SKM-1 treated with dmso at 0.1 percent for 144 hours (cell line): ENCODE measurements around the gene LAP3.

Source experiments
- DNase-seq: peaks from one replicate; lab custom pipeline; 2025; ENCODE audit not compliant: unreplicated experiment; lab: John Stamatoyannopoulos, UW

LAP3 gene

DNA sequence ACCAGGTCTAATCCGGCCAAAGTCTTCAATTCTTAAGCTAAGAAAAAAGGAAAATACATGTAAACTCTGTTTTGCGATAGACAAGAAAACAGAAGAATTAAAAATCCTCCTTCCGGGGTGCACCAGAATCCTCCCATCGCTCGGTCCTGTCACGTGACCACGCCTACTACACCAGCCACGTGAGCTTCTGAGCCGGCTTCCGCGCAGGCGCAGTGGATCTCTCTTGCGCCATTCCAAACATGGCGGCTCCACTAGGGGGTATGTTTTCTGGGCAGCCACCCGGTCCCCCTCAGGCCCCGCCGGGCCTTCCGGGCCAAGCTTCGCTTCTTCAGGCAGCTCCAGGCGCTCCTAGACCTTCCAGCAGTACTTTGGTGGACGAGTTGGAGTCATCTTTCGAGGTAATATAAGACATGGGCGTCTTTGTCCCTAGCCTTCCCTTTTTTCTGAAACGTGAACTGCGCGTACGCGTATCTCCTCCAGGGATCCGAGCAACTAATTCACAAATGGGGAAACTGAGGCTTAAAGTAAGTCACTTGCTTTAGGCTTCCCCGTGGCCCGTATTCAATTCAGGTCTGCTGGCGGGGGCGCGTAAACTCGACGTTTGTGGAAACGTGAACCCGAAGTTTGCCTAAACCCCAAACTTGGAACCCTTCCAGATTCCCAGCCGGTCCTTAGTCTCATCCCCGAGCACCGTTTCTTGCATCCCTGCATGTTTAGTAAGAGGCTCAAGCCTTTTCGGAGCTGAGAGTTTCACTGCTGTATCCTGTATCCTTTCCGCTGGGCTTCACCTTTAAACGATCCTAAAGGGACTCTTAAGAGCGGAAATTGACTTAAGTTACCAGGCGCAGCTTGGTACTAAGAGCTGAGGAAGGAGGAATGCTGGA, 37.7 kb downstream of the LAP3 start, which contains the start of gene MED28:
MED28 (plus strand) TSS at position 226 of the 884 bp plus-strand sequence; CDS start at position 240, 14 bp downstream.
- peak; percentile 88 for DNase-seq

DNA sequence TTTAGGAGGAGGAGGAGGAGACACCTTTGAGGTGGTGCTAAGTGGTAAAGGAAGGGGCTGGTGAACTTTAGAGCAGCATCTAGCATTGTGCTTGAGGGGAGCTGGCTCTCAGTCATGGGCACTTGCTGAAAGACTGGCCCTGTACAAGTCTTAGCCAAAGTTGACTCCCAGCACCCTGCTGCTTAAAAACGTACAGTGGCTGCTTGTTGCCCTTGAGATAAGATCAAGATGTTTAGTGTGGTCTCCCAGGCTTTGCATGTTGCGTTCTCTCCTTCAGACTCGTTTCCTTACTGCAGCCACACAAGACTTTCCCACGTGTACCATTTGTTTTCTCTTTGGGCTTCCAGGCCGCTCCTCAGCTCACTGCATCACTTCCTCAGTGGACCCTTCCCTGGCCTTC, 39.3 kb downstream of the LAP3 start:
- no peak for DNase-seq

DNA sequence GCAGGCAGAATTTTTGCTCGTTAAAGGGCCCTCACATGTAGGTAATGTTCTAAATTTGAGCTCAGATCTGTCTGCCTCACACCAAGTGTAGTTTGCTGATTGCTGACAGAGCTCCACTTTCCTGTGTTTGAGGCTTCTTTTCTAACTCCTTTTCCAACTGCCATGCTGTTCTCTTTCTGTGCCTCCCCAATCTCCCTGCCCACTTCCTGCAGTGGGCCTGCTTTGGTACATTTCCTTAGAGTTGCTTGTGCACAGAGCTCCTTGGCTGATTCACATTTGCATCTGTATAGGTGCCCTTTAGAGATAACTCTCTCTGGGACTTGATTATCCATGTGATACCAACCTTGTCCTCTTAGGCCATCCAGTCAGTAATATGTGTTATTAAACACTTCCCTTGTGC, 41.9 kb downstream of the LAP3 start:
- no peak for DNase-seq

DNA sequence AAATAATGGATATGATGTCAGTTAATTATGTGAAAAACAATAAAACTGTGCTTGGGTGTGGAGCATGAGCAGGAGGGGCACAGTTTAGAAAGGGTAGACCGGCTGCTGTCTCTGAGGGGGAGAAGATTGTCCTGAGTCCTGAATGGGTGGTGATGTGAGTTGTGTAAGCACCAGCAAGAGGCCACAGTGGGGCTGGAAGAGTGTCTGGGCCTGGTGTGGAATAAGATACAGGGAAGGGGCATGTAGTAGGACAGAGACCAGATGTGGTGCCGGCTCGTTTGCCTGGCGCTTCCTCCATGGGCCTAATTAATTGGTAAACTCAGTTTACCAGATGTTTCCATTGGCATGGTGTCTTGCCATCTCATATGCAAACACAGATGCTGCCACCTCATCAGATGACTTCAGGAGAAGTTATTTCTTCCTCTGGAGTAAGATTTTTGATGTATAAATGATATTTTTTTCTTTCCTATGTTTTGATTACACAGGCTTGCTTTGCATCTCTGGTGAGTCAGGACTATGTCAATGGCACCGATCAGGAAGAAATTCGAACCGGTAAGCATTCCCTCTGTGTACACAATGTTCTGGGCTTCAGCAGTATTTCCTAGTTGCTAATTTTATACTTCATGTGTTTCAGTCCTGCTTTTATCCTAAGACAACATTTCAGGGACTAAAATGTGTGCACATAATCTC, 42.6 kb downstream of the LAP3 start:
- no peak for DNase-seq

DNA sequence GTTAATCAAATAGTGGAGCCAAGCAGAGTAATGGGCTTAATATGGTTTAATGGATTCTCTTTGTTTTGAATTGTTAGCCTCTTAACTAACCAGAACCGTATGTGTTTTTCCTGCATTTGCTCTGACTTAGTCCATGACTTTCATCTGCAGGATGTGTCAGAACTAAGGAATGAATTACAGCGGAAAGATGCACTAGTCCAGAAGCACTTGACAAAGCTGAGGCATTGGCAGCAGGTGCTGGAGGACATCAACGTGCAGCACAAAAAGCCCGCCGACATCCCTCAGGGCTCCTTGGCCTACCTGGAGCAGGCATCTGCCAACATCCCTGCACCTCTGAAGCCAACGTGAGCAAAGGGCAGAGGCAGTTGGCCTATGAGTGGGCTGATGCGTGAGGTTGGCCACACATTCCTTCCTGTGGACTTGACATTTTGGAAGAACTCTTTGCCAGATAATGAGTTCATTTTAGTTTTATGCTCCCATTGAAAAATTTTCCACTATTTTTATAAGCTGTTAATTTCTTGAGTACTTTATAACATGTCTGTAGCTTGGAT, 46.5 kb downstream of the LAP3 start:
- no peak for DNase-seq

DNA sequence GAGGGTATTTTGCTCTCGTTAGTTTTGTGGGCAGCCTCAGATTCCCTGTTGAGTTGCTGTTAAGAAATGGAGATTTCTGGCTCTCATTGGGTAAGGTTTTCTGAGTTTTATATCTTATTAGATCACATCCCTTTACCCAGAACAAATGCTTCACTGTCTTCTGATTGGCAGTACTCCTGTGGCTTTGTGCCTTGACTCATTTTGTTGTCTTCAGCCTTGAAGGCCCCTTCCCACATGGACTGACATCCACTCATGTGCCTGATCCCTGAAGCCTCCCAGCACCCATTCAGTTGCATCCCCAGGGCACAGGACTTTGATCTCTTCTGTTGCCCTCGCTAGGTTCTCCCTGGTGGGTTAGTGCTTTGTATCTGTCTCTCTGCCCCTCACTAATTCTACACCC, 47.8 kb downstream of the LAP3 start:
- no peak for DNase-seq

DNA sequence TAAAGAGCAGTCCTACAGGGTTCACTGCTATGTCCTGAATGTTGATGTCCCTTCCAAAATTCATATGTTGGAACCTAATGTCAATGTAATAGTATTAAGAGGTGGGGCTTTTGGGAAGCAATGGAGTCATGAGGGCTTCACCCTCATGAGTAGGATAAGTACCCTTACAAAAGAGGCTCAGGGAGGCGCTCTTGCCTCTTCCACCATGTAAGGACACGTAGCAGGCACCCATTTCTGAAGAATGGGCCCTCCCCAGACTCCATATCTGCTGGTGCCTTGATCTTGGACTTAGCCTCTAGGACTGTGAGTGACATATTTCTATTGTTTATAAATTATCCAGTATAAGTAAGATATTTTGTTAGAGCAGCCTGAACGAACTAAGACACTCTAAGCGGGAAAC, 53.2 kb downstream of the LAP3 start:
- DNase-seq, result no peak

DNA sequence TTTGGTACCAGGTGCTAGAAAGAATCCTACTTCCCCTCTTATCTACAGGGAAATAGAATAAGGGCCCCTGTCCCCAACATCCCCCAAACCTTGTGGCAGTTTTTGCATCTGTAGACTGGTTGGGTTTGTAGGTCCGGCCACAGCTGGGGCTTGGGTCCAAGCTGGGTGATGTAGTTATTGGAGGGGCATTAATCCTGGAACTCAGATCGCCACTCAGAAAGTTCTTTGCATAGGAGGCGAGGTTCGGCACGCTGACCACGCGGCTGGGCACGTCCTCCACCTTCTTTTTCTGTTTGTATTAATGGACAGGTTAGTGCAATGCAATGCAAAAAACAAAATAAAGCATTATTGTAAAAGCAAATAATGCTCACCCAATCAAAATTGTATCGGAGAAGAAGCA, 56.6 kb downstream of the LAP3 start:
- no peak for DNase-seq

DNA sequence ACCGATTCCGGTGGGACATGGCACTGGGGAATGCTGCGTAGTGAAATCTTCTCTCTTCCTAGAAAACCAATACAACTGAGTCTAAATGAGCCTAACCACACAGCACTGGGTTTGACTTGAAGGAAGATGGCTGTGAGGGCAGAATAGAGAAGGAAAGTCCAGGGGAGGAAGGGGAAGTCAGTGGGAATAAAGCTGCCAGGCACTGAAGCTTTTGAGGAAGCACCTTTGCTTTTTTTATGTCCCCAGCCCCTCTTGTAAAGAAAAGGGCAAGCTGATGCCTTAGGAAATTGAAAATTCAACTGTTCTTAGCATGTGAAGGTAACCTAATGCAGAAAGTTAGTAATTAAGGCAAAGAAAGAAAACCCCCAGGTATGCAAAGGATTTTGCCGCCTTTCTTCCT, 58.1 kb downstream of the LAP3 start:
- DNase-seq, result peak; percentile 16

DNA sequence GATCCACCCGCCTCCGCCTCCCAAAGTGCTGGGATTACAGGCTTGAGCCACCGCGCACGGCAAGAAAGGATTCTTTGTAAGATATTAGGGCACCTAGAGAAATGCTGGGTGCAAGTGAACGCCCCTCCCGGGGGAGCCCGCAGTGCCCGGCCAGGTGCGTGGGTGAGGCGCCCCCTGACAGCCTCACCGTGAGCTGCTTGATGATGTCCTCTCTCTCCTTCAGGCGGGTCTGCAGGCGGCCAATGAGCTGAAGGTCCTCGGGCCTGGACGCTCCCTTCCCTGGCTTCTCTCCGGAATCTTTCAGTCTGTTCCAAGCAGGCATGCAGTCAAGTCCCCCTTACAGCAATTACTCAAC, 59.3 kb downstream of the LAP3 start:
- DNase-seq, result no peak

DNA sequence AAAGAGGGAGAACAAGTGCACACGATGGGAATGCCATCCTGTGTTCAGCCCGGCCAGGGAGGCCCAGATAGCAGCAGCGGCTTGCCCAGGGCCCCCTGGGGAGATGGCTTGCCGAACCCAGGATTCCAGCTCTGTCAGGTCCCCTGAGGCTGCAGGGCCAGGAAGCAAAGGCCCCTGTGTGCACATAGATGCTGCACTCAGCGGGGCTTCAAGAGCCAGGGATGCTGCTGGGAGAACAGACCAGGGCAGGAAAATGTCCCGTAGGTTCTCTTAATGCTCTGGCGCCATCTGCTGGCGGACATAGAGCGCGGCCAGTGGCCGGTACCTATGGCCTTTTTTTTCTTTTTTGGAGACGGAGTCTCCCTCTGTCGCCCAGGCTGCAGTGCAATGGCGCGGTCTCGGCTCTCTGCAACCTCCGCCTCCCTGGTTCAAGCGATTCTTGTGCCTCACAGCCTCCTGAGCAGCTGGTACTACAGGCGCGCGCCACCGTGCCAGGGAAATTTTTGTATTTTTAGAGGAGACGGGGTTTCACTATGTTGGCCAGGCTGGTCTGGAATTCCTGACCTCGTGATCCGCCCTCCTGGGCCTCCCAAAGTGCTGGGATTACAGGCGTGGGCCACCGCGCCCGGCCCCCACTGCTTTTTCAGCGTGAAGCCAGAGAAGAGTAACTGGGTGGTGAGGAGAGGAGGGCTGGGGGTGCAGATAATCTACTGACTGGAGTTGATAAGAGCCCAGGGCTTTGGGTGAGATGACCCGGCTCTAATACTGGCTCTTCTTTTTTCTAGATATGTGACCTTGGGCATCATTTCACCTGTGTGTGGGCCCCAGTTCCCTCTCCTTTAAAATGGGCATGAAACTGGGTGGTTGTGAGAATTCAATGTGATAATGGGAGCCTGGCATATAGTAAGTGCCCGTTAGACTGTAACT, 60.0 kb downstream of the LAP3 start:
- DNase-seq, result peak; percentile 60

DNA sequence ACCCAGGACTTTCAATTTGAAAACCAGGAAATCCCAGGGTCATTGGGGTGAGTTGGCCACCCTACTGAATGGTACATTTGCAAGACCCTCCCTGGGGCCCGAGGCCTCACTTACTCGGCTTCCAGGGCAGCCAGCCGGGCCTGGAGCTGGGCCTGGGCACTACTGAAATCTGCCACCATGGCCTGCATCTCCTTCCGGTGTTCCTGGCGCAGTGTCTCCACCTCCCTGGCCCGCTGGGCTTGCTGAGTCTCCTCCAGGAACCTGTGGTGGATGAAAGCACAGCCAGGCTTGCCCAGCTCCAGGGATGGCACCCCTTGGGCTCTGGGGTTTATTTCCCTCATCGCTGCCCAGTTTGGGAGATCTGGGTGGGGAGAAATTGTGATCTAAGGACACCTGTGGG, 62.1 kb downstream of the LAP3 start:
- no peak for DNase-seq

DNA sequence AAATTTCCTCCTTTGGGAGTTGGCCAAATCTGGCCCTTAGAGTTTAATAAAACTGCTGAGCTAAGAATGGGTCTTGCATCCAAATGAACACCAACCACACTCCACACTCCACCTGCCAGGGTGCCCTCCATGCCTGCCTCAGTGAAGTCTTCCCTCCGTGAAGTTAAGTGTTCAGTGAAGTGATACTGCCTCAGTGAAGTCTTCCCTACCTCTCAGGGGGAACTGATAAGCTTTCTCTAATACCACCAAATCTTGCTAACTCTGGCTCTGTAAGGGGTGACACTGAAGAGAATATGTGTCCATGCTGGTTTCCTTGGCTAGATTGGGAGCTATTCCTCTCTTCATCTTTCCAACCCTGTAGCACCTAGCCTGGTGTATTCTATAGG, 65.4 kb downstream of the LAP3 start:
- DNase-seq, result no peak

DNA sequence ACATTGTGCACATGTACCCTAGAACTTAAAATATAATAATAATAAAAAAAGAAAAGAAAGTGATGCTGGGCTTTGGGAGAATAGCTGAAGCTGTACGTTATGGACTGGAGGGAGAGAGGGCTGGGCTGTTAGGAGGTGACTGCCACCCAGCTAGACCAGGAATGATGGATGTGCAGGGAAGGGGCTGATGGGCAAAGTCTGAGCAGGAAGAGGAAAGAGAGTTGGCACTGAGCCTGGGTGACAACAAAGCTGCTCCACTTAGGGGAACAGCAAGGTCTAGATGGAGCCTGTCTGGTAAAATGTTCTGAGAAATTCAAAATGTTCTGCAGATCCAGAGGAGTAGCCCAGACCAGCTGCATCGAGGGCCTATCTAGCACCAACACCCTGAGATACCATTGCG, 69.7 kb downstream of the LAP3 start:
- no peak for DNase-seq

DNA sequence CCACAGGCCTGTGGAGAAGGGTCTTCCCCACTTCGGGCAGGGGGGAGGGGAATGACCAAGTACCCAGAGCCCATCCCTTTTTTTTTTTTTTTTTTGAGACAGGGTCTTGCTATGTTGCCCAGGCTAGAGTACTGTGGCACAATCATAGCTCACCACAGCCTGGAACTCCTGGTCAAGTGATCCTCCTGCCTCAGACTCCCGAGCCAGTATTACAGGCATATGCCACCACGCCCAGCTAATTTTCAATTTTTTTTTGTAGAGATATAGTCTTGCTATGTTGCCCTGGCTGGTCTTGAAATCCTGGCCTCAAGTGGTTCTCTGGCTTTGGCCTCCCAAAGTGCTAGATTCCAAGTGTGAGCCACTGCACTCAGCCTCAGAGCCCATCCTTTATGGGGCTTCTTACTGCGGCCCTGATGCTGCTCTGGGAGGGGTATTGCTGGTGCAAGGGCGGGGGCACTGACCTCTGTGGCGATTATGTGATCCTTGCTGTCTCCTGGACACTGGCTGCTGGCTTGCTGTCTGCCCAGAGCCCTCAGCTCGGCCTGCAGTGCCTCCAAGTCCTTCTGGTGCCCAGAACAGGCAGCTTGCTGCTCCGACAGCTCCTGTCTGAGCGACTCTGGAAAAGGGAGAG, 70.3 kb downstream of the LAP3 start:
- DNase-seq, result no peak

DNA sequence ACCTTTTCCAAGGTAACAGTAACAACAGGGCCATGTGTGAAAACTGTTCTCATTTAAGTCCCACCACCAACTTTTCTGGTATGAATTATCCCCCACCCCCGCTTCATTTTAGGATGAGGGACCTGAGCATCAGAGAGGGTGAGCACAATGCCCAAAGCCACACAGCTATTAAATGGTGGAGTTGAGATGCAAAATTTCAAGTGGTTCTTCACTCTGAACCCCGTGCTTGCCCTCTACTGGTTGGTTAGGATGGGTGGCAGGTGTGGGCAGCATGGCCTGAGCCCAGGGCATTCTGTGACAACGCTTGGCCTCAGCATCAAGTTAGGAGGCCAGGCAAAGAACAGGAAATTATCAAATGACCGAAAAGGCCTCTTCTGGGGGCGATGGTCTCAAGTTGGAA, 70.9 kb downstream of the LAP3 start:
- no peak for DNase-seq

DNA sequence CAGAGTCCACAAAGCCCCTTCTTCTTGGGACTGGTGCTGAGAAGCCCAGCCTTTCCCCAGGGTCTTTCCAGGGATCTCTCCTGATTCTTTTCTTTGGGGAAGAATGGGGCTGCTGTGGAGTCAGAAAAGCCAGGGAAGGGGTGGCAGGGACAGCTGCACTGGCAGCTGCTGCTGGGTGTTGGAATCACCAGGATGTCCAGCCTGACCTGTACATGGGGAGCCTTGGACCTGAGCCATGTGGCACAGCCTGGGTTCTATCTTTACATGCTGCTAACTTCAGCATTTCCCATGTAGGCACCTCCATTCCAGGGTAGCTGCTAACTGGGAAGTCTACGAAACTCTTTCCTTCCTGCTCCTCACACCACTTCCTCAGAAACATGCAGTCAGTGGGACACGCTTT, 73.4 kb downstream of the LAP3 start:
- no peak for DNase-seq

DNA sequence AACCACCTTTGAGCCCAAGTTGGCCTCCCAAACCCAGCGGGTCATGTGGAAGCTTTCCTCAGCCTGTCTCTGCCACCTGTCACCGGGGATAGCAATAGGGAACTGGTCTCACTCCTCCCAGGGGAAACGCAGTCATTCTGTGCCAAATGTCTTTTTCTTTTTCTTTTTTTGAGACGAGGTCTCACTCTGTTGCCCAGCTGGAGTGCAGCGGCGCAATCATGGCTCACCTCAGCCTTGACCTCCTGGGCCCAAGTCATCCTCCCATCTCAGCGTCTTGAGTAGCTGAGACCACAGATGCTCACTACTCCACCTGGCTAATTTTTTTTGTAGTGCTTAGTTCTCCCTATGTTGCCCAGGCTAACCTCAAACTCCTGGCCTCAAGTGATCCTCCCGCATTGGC, 77.7 kb downstream of the LAP3 start:
- DNase-seq, result no peak

DNA sequence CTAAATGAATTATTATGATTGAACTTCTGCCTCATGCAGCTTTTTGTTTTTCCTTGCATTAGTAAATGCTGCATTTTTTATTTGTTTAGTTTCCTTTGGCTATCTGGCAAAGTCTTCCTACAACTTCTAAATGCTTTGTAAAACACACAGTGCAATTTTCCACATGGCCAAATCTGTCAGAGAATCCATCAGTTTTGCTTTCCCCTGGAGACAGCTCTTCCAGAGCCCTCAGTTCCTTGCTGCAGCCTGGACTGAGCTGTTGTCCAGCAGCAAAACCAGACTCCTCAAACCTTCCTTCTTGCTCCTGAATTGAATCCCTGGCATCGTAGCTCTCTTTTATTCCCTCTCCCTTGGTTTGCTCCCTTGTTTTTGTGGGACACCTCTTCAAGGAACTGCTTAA, 80.1 kb downstream of the LAP3 start:
- DNase-seq, result no peak
